NCI-H1694 (cell line): ENCODE measurements around the gene RAB40B.
A peak's percentile ranks its signal among the peaks of the same experiment; 100 is the strongest.

Experiments
- DNase-seq: peaks from one replicate; lab custom pipeline; 2025; lab: John Stamatoyannopoulos, UW

RAB40B gene

DNA sequence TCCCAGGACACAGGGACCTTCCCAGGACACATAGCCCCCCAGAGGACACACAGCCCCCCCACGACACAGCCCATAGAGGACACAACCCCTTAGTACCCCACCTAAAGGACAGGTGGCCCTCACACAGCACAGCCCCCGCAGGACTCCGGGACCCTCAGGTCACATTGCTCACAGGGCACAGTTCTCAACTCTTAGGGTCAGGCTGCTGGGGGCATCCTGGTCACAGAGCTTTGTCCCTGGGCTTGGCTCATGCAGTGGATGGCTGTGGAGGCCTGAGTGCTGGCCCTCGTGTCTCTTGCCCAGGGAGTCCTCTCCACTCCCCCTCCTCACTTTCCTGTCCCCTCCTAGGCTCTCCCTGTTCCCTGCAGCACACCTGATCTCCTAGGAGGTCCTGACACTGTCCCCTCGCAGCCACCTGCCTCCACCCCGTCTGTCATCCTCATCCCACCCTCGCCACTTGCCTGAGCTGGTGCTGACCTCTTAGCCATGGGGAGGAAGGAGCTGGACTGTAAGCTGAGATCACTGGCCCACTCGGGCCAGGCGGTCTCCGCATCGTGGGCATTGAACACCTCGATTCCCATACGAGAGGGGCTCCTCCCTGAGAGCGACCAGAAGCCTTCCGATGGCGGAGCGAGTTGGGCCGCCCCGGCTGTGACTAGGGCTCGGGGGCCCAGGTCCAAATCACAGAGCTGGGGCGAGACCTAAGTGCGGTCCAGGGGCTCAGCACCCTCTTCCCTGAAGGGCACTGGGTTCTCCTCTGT lies 48.8 kb downstream of the RAB40B start:
- DNase-seq = no peak

DNA sequence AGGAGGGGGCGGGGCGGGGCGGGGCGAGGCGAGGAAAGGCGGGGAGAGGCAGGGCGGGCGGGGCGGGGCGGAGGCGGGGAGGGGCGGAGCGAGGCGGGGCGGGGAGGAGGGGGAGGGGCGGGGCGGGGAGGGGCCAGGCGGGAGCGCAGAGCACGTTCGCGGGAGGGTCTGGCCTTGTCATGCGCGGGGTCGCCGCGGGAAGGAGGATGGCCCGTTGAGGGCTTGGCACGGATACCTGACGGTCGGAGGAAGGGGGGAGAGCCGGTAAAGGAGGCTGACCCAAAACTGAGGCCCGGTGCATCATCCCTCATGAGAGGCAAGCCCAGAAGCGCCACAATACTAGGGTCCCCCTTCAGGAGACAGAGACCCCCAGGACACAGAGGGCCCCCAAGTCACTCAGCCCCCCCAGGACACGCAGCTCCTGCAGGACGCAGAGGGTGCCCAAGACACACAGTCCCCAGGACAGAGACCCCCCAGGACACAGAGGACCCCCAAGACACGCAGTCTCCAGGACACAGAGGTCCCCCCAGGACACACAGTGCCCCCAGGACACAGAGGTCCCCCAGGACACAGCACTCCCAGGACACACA lies 49.7 kb downstream of the RAB40B start:
- no peak for DNase-seq

DNA sequence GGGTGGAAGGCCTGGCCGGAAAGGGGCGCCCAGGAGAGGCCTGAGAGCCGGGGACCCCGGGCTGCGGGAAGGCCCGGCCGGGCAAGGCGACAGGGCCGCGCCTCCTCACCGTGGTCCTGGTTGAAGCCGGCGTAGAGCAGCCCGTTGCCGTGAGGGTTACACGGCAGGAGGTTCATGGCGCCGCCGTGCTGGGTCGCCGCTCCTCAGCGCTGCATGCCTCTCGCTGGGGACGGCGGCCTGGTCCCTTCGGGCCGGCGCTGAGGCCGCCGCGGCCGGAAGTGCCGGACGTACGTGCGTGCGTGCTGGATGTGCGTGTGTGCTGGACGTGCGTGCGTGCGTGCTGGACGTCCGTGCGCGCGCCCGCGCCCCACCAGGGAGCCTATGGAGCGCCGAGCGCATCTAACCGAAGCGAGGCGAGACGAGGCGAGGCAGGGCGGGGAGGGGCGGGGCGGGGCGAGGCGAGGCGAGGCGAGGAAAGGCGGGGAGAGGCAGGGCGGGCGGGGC lies 50.3 kb downstream of the RAB40B start, which contains the start of gene WDR45B:
Gene WDR45B, minus strand, starts transcription at position 280 of the 504 bp plus-strand sequence. Its CDS starts 104 bp downstream, at position 176.
- peak; percentile 87 for DNase-seq

- DNase-seq = no peak
Measured at GRCh38 chr17:82647593-82648164, 50.8 kb downstream of the RAB40B start.

DNA sequence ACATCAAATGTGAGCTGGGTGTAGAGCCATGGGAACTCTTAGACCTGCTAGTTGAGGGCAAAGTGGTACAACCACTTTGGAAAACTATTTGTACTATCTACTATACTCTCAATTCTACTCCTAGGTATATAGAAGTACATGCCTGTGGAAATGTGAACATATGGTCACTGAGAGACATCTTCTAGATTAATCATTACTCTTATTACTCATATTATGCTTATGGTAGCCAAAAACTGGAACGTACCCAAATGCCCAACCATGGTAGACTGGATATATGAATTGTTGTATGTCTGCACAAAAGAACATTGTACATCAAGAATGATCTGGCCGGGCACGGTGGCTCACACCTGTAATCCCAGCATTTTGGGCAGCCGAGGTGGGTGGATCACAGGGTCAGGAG lies 53.0 kb downstream of the RAB40B start:
- no peak for DNase-seq

DNA sequence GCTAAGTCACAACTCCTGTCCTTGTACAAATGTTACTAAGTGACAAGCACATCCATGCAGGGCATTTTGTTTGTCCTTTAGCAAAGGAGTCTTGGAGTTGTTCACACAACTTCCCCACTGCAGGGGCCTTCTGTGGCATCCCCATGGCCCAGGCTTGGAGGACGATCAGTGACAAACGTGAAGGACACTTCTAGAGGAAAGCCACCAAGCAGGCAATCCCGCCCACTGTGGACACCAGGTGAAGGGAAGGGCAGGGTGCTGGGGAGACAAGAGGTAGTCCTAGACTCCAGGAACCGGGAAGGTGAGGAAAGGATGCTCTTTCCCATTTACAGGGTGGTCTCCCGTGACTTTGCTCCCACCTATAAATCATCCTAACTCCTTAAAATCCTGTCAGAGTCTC lies 54.4 kb downstream of the RAB40B start:
- DNase-seq = no peak

GRCh38 chr17:82642022-82642421 lies 56.5 kb downstream of the RAB40B start:
- no peak for DNase-seq

GRCh38 chr17:82640036-82640435 lies 58.5 kb downstream of the RAB40B start:
- DNase-seq = no peak

DNA sequence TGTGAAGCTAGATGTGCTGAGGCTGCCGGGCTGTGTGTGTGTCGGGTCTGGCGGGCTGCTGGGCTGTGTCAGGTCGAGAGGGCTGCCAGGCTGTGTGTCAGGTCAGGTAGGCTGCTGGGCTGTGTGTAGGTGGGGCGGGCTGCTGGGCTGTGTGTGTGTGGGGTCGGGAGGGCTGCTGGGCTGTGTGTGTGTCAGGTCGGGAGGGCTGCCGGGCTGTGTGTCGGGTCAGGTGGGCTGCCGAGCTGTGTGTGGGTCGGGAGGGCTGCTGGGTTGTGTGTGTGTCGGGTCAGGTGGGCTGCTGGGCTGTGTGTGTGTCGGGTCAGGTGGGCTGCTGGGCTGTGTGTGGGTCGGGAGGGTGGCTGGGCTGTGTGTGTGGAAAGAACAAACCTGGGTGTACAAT lies 58.9 kb downstream of the RAB40B start:
- no peak for DNase-seq

DNA sequence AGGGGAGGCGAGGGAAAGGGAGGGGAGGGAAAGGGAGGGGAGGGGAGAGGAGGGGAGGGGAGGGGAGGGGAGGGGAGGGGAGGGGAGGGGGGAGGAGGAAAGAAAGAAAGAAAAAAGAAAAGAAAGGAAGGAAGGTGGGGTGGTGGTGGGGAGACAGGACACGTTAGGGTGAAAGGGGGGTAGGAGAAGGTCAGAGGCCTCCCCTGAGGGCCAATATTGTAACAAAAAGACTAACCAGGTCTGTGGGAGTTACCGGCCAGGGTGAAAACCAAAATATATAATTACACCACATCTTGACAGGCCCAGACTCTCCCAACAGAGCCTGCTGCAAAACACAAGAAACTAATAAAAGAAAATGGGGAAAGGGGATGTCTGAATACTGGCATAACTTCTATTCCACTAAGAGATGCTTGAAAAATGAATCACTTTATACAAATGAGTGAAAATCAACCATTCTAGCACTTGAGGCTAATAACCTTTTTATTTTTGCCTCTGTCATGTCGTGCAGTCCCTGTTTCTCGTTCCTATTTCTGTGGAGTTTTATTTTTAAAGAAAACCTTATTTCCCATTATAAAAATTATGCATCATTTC lies 60.2 kb downstream of the RAB40B start:
- no peak for DNase-seq

GRCh38 chr17:82636626-82637598 lies 61.6 kb downstream of the RAB40B start:
- no peak for DNase-seq

DNA sequence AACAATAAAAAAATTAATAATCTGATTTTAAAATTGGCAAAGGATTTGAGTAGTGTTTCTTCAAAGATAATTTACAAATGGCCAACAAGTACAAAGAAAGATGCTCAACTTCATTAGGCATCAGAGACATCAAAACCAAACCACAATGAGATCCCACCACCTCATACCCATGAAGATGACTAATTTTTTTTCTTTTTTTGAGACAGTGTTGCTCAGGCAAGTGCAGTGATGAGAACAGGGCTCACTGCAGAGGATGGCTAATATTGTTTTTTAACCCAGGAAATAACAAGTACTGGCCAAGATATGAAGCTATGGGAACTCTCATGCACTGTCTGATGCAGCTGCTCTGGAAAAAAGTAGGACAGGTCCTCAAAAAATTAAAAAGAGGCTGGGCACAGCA lies 65.2 kb downstream of the RAB40B start:
- no peak for DNase-seq

DNA sequence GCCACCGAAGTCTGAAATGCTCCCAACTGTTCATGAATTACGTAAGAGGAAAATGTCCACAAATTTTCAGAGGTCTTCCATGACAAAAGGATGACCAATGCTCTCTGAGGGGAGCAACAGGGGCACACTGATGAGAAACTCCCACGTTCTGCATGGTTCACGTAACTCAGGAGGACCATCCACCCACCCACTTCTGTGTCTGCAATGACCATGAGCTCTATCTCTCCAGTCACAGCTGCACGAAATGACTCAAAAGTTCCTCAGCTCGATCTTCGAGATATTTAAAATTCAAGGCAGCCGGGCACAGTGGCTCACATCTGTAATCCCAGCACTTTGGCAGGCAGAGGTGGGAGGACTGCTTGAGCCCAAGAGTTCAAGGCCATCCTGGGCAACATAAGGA lies 66.0 kb downstream of the RAB40B start:
- DNase-seq = no peak

- no peak for DNase-seq
Measured at GRCh38 chr17:82631544-82631943, 67.0 kb downstream of the RAB40B start.

DNA sequence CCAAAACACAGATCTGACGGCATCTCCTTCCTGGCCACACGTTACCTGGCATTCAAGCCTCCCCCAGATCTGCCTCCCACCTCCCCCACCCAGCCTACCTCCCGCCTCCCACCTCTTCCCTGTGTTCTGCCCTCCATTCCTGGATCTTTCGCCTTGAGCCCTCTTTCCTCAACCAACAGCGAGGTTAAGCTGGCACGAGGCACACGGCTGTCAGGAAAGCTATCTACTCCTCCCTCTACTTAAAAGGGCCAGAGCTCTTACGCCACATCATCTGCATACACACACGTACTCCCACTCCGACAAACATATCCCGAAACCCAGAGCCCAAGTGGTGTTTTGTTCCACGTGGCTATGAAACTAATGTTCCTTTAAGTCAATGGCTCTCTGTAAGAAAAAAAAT lies 68.3 kb downstream of the RAB40B start:
- no peak for DNase-seq

- no peak for DNase-seq
Measured at GRCh38 chr17:82629748-82630147, 68.8 kb downstream of the RAB40B start.

DNA sequence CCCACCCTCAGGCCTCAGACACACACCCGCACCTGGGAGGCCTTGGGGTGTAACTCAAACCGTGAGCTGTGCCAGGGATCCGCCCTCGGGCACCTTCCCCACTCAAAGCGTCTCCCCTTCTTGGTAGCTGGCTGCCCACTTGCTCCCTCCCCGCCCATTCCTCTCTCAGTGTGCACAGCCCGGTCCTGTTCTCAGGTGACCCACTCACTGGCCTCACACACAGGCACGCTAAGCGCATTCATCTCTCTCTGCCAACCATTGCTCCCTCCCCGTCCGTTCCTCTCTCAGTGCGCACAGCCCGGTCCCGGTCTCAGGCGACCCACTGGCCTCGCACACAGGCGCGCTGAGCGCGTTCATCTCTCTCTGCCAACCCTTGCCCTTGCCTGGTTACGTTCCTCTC lies 71.1 kb downstream of the RAB40B start:
- no peak for DNase-seq

GRCh38 chr17:82623707-82624106 lies 74.8 kb downstream of the RAB40B start:
- no peak for DNase-seq

DNA sequence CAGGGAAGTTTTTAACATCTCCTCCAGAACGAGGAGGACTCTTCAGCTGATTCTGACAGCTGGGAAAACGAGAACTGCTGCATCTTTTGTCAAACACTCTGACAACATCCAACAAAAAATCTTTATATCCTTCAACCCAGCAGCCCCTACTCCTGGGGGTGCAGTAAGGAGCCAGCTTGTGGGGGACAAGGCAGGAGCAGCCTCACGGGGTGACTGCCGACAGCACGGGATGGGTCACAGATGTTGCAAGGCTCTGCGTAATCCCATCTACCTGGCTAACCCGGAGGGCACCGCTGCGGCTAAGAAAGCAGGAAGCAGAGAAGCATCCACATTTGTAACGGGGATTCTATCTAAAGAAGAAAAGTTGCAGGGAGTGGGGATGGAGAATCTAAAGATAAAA lies 78.9 kb downstream of the RAB40B start:
- DNase-seq = no peak

GRCh38 chr17:82619211-82619610 lies 79.3 kb downstream of the RAB40B start:
- DNase-seq = no peak

GRCh38 chr17:82616021-82616711 lies 82.3 kb downstream of the RAB40B start:
- DNase-seq = no peak
